H9 (cell line): ENCODE data around the gene DPH2. TPM values are rescaled to one million over a fixed set of nuclear protein-coding genes. Genes with fewer than 3 reads are reported as not detected.

ENCODE experiments used
- DNase-seq: peaks from one replicate; pipeline ENCODE4 v3.0.0-alpha.2; 2017
- H2AFZ ChIP-seq: one replicate; pipeline ENCODE4 v1.6.1; 2013; ENCODE audit warnings: mild to moderate bottlenecking, low read length, control low read depth, moderate library complexity
- H2AK5ac ChIP-seq: 2 replicates; pipeline ENCODE4 v1.6.1; 2013; ENCODE audit warnings: low read length, control low read depth, mixed read lengths; ENCODE audit not compliant: insufficient read length
- H2BK120ac ChIP-seq: one replicate; pipeline ENCODE4 v1.6.1; 2013; ENCODE audit warnings: low read depth, mild to moderate bottlenecking, low read length, control low read depth, inconsistent platforms; ENCODE audit not compliant: poor library complexity, severe bottlenecking
- H2BK12ac ChIP-seq: 2 replicates; pipeline ENCODE4 v1.6.1; 2013; ENCODE audit warnings: low read length, control low read depth, mixed read lengths, low read depth; ENCODE audit not compliant: insufficient read length
- H2BK15ac ChIP-seq: 2 replicates; pipeline ENCODE4 v1.6.1; 2013; ENCODE audit warnings: low read depth, low read length, control low read depth
- H2BK20ac ChIP-seq: one replicate; pipeline ENCODE4 v1.6.1; 2013; ENCODE audit warnings: low read depth, mild to moderate bottlenecking, low read length, control low read depth, inconsistent platforms; ENCODE audit not compliant: poor library complexity, severe bottlenecking
- H2BK5ac ChIP-seq: 2 replicates; pipeline ENCODE4 v1.6.1; 2013; ENCODE audit warnings: low read length, control low read depth, mixed read lengths; ENCODE audit not compliant: insufficient read length
- H3K14ac ChIP-seq: 2 replicates; pipeline ENCODE4 v1.6.1; 2013; ENCODE audit warnings: low read length, control low read depth; ENCODE audit not compliant: insufficient read depth
- H3K18ac ChIP-seq: 2 replicates; pipeline ENCODE4 v1.6.1; 2013; ENCODE audit warnings: low read depth, mild to moderate bottlenecking, mixed read lengths, low read length, control low read depth; ENCODE audit not compliant: insufficient read length
- H3K23ac ChIP-seq: 2 replicates; pipeline ENCODE4 v1.6.1; 2013; ENCODE audit warnings: low read length, control low read depth, mixed read lengths, low read depth; ENCODE audit not compliant: insufficient read length
- H3K23me2 ChIP-seq: 2 replicates; pipeline ENCODE4 v1.6.1; 2013; ENCODE audit warnings: low read depth, mild to moderate bottlenecking, mixed read lengths, low read length, control low read depth; ENCODE audit not compliant: insufficient read length, poor library complexity, severe bottlenecking
- H3K27ac ChIP-seq: 2 replicates; pipeline ENCODE4 v1.5.1; 2013; ENCODE audit warnings: low read length, control low read depth, mixed read lengths, low read depth; ENCODE audit not compliant: insufficient read length
- H3K27me3 ChIP-seq: 2 replicates; pipeline ENCODE4 v1.6.1; 2013; ENCODE audit warnings: low read length, control low read depth, inconsistent platforms; ENCODE audit not compliant: insufficient read depth
- H3K4ac ChIP-seq: 2 replicates; pipeline ENCODE4 v1.6.1; 2013; ENCODE audit warnings: low read depth, mild to moderate bottlenecking, control low read depth, inconsistent platforms, low read length, moderate library complexity
- H3K4me1 ChIP-seq: 2 replicates; pipeline ENCODE4 v1.6.1; 2013; ENCODE audit warnings: low read length, control low read depth, inconsistent platforms; ENCODE audit not compliant: insufficient read depth
- H3K4me2 ChIP-seq: 2 replicates; pipeline ENCODE4 v1.6.1; 2013; ENCODE audit warnings: low read length, control low read depth, mixed read lengths; ENCODE audit not compliant: insufficient read length, insufficient read depth
- H3K56ac ChIP-seq: 2 replicates; pipeline ENCODE4 v1.6.1; 2013; ENCODE audit warnings: low read depth, mild to moderate bottlenecking, mixed read lengths, low read length, control low read depth; ENCODE audit not compliant: insufficient read length
- H3K79me1 ChIP-seq: 2 replicates; pipeline ENCODE4 v1.6.1; 2013; ENCODE audit warnings: low read depth, mild to moderate bottlenecking, moderate library complexity, low read length, control low read depth, inconsistent platforms; ENCODE audit not compliant: insufficient read depth, poor library complexity, severe bottlenecking
- H3K79me2 ChIP-seq: 2 replicates; pipeline ENCODE4 v1.6.1; 2013; ENCODE audit warnings: low read length, control low read depth, inconsistent platforms; ENCODE audit not compliant: insufficient read depth
- H3K9ac ChIP-seq: 2 replicates; pipeline ENCODE4 v1.6.1; 2013; ENCODE audit warnings: low read length, control low read depth, mixed read lengths; ENCODE audit not compliant: insufficient read length; ENCODE audit errors: extremely low read depth
- H3K9me3 ChIP-seq: one replicate; pipeline ENCODE4 v1.6.1; 2013; ENCODE audit warnings: low read depth, low read length, inconsistent platforms; ENCODE audit not compliant: control insufficient read depth
- H3T11ph ChIP-seq: one replicate; pipeline ENCODE4 v1.6.1; 2013; ENCODE audit warnings: mild to moderate bottlenecking, low read length, control low read depth, inconsistent platforms
- H4K20me1 ChIP-seq: one replicate; pipeline ENCODE4 v1.6.1; 2013; ENCODE audit not compliant: control insufficient read depth, insufficient read length, insufficient read depth
- H4K5ac ChIP-seq: 2 replicates; pipeline ENCODE4 v1.6.1; 2013; ENCODE audit warnings: low read depth, mild to moderate bottlenecking, mixed read lengths, low read length, control low read depth; ENCODE audit not compliant: insufficient read length
- H4K8ac ChIP-seq: replicated peaks from 2 replicates; pipeline ENCODE4 v1.6.1; 2013; ENCODE audit warnings: low read length, control low read depth, mixed read lengths, low read depth; ENCODE audit not compliant: insufficient read length
- H4K91ac ChIP-seq: 2 replicates; pipeline ENCODE4 v1.6.1; 2013; ENCODE audit warnings: low read depth, mild to moderate bottlenecking, moderate library complexity, mixed read lengths, low read length, control low read depth; ENCODE audit not compliant: insufficient read length
- H3K27ac Mint-ChIP-seq, 3 experiments: 2 replicates in 2 of 3; 3 replicates in 1 of 3; pipeline ENCODE4 v1.8.0; 2020 to 2021; ENCODE audit warnings: mixed read lengths in 3 of 3, mild to moderate bottlenecking in 1 of 3, moderate library complexity in 1 of 3
- H3K27me3 Mint-ChIP-seq: 2 replicates; pipeline ENCODE4 v1.8.0; 2021; ENCODE audit warnings: low read depth, mild to moderate bottlenecking, moderate library complexity, mixed read lengths
- H3K36me3 Mint-ChIP-seq, 3 experiments: 2 replicates in 2 of 3; 3 replicates in 1 of 3; pipeline ENCODE4 v1.8.0; 2020 to 2021; ENCODE audit warnings: low read depth in 3 of 3, mixed read lengths in 3 of 3; ENCODE audit not compliant: insufficient read depth in 1 of 3
- H3K4me1 Mint-ChIP-seq, 2 experiments: 2 replicates each; pipeline ENCODE4 v1.8.0; 2020; ENCODE audit warnings: mixed read lengths in 2 of 2
- H3K4me3 Mint-ChIP-seq, 2 experiments: 2 replicates in 1 of 2; 3 replicates in 1 of 2; pipeline ENCODE4 v1.8.0; 2020 to 2021; ENCODE audit warnings: mild to moderate bottlenecking in 2 of 2, mixed read lengths in 2 of 2, moderate library complexity in 1 of 2
- H3K9me3 Mint-ChIP-seq, 2 experiments: 2 replicates in 1 of 2; 3 replicates in 1 of 2; pipeline ENCODE4 v1.8.0; 2020; ENCODE audit warnings: mild to moderate bottlenecking in 2 of 2, mixed read lengths in 2 of 2, moderate library complexity in 1 of 2
- WGBS: extraction: QIAGEN DNeasy Blood & Tissue Kit; methylation state at CpG from one replicate; pipeline ENCODE4 v1.1.7; 2013; ENCODE audit warnings: missing lambda C conversion rate, low lambda C conversion rate, mixed read lengths; ENCODE audit not compliant: insufficient read length; ENCODE audit errors: extremely low coverage; 5-methylcytosine and 5-hydroxymethylcytosine counted together
- total RNA-seq: library from RNA; stranded (reverse); gene quantifications from 2 replicates; pipeline ENCODE4 v1.2.1, GENCODE V29; 2021
- TF ChIP-seq, protein P1 (sequence below): fragments of 200-600 bp; sonication (generic); conservative IDR thresholded peaks from 3 replicates; pipeline ENCODE4 v1.8.0; 2021; ENCODE audit warnings: antibody characterized with exemption, mild to moderate bottlenecking

DPH2 gene
- total RNA-seq, 1 experiment from 2014 or later, result 74.4 TPM

- Histone ChIP-seq H3K23me2 (peaks cover 23% of the 10 kb centered on the region), H4K91ac (no peak overlapping the region), H3K79me2 (peaks cover 3% of the 10 kb centered on the region; the same call in 1 of the 2 replicates), H4K8ac (no peak overlapping the region), H3K9ac (no peak overlapping the region), H3K4ac (no peak overlapping the region), H2BK20ac (no peak overlapping the region), H3K9me3 (no peaks in the 10 kb centered on the region), H2AK5ac (no peak overlapping the region), H3K79me1 (peaks cover 6% of the 10 kb centered on the region), H3K23ac (no peak overlapping the region), H3K4me1 (peaks cover 8% of the 10 kb centered on the region; the same call in 1 of the 2 replicates), H4K20me1 (no peaks in the 10 kb centered on the region), H2BK15ac (no peak overlapping the region), H3K14ac (no peak overlapping the region), H3K27me3 (no peaks in the 10 kb centered on the region), H3K27ac (no peak overlapping the region), H3T11ph (no peak overlapping the region), H4K5ac (no peak overlapping the region), H2BK120ac (no peak overlapping the region), H2BK12ac (no peak overlapping the region), H3K18ac (no peak overlapping the region), H3K56ac (no peak overlapping the region), H2AFZ (no peak overlapping the region), H2BK5ac (no peak overlapping the region), H3K4me2 (peak overlapping the region; percentile 62)
- no CpG with 5 or more reads among the region's 9 CpGs for WGBS
- Mint-ChIP-seq H3K9me3 (no peaks in the 10 kb centered on the region; a peak in 1 of 5 replicates), H3K36me3 (peaks cover 19 to 44% (median 43%) of the 10 kb centered on the region in 3 experiments; a peak in 6 of 7 replicates), H3K4me1 (peaks cover 36 to 41% of the 10 kb centered on the region in 2 experiments), H3K4me3 (peak overlapping the region; percentile 89 to 95), H3K27ac (no peak overlapping the region; a peak in 1 of 7 replicates), H3K27me3 (no peaks in the 10 kb centered on the region)
- DNase-seq, result no peak
- TF ChIP-seq, protein P1, sequence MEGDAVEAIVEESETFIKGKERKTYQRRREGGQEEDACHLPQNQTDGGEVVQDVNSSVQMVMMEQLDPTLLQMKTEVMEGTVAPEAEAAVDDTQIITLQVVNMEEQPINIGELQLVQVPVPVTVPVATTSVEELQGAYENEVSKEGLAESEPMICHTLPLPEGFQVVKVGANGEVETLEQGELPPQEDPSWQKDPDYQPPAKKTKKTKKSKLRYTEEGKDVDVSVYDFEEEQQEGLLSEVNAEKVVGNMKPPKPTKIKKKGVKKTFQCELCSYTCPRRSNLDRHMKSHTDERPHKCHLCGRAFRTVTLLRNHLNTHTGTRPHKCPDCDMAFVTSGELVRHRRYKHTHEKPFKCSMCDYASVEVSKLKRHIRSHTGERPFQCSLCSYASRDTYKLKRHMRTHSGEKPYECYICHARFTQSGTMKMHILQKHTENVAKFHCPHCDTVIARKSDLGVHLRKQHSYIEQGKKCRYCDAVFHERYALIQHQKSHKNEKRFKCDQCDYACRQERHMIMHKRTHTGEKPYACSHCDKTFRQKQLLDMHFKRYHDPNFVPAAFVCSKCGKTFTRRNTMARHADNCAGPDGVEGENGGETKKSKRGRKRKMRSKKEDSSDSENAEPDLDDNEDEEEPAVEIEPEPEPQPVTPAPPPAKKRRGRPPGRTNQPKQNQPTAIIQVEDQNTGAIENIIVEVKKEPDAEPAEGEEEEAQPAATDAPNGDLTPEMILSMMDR, result no peak
These were observed 7.8 kb downstream of the DPH2 start for GRCh38 chr1:43977376-43978263.
